HG03521 (cell line): ENCODE results near the gene HBG1.
"Not testable (repeated sequence)": the region's sequence is repeated elsewhere in the genome, so short reads cannot be mapped to it uniquely, and the experiment has no call there.

Experiments used
- ATAC-seq: cut with Tn5 transposase; IDR thresholded peaks from one replicate; pipeline ENCODE4 v1.9.1; 2021; ENCODE audit warnings: mild to moderate bottlenecking, moderate library complexity; ENCODE audit not compliant: unreplicated experiment

The HBG1 gene

GRCh38 chr11:5279471-5280090, 29.9 kb upstream of the HBG1 start:
- ATAC-seq: no peak

- no peak for ATAC-seq
Observed at GRCh38 chr11:5277807-5278382, 28.2 kb upstream of the HBG1 start.

- ATAC-seq: no peak
Observed at GRCh38 chr11:5276697-5277096, 27.0 kb upstream of the HBG1 start.

DNA sequence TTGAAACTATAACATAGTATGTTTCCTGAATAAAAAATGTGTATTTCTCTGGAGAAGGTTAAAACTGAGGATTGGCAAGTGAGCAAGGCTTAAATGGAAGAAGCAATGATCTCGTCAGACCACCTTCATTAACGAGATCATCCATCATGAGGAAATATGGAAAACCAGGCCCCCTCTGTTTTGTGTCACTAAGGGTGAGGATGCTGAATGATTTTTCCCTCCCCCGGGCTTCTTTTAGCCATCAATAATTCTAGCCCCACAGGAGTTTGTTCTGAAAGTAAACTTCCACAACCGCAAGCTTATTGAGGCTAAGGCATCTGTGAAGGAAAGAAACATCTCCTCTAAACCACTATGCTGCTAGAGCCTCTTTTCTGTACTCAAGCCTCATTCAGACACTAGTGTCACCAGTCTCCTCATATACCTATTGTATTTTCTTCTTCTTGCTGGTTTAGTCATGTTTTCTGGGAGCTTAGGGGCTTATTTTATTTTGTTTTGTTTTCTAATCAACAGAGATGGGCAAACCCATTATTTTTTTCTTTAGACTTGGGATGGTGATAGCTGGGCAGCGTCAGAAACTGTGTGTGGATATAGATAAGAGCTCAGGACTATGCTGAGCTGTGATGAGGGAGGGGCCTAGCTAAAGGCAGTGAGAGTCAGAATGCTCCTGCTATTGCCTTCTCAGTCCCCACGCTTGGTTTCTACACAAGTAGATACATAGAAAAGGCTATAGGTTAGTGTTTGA, 25.9 kb upstream of the HBG1 start:
- no peak for ATAC-seq

- no peak for ATAC-seq
Observed at GRCh38 chr11:5274395-5274794, 24.7 kb upstream of the HBG1 start.

DNA sequence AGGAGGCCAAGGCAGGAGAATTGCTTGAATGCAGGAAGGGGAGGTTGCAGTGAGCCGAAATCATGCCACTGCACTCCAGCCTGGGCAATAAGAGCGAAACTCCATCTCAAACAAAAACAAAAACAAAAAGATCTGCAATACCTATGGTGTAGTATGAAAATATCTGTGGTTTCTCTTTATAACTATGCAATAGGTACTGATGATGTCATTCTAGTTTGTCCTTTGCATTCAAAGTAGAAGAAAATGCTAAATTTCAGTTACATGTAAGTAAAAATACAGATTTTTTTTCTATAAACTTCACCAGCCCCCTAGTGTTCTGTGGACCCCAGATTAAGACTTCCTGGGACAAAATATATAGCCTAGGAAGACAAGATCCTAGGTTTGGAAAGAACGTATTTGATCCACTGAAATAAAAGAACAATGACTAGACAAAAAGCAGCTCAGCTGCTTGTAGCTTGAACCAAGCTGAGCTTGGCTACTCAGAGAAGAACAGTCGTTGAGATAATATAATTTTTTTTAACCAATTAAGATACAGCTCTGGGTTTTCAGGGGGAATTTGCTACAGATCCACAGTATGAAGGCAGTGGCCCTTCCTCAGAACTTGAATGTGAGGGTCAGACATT, 22.8 kb upstream of the HBG1 start:
- ATAC-seq: no peak

- ATAC-seq: no peak
Observed at GRCh38 chr11:5269715-5270147, 20.1 kb upstream of the HBG1 start, which contains the start of gene HBE1. HBE1 (minus strand) TSS chr11:5269945; CDS start chr11:5269890, 55 bp downstream.

GRCh38 chr11:5267033-5267563, 17.4 kb upstream of the HBG1 start:
- no peak for ATAC-seq

GRCh38 chr11:5266609-5267008, 17.0 kb upstream of the HBG1 start:
- ATAC-seq: no peak

GRCh38 chr11:5265832-5266231, 16.2 kb upstream of the HBG1 start:
- ATAC-seq: no peak

DNA sequence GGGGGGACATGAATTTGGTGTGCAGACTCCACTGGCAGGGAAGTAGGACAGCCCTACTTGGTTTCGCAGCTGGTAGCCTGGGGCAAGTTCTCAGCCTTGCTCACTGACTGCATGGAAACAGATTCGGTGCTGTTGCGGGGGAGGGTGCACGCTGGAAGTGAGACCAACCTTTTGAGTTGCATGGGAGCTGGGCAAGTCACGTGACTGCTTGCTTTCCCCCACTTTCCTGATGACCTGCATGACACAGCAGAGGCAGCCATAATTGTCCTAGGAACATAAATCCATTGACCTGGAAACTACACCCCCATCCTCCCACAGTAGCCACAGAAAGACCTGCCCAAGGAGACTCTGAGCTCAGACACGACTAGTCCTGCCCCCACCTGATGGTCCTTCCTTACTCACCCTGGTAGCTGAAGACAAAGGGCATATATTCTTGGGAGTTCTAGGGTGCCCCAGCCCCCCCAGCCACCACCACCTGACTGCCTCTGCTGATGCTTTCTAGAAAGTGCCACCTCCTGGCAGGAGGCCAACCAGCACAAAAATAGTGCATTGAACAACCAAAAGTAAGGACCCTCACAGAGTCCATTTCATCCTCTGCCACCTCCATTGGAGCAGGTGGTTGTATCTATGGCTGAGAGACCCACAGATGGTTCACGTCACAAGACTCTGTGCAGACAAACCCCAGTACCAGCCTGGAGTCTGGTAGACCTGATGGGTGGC, 9.0 kb upstream of the HBG1 start:
- no peak for ATAC-seq

GRCh38 chr11:5257296-5257695, 7.6 kb upstream of the HBG1 start:
- ATAC-seq: no peak

DNA sequence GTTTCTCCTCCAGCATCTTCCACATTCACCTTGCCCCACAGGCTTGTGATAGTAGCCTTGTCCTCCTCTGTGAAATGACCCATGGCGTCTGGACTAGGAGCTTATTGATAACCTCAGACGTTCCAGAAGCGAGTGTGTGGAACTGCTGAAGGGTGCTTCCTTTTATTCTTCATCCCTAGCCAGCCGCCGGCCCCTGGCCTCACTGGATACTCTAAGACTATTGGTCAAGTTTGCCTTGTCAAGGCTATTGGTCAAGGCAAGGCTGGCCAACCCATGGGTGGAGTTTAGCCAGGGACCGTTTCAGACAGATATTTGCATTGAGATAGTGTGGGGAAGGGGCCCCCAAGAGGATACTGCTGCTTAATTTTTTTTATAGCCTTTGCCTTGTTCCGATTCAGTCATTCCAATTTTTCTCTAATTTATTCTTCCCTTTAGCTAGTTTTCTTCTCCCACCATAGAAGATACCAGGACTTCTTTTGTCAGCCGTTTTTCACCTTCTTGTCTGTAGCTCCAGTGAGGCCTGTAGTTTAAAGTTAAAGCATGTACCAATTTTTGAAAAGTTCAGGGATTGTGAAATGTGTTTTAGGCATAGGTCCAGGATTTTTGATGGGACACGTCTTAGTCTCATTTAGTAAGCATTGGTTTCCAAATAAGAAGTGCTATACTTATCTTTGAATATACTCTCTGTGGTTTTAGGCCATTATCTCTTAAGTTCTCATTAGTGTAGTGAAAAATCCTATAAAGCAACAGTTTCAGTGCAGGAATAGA, 5.2 kb upstream of the HBG1 start, which contains the start of gene HBG2:
Gene HBG2 (minus strand): TSS at position 136 of the 768 bp plus-strand sequence. CDS start 53 bp downstream, at position 83.
- not testable (repeated sequence) for ATAC-seq

DNA sequence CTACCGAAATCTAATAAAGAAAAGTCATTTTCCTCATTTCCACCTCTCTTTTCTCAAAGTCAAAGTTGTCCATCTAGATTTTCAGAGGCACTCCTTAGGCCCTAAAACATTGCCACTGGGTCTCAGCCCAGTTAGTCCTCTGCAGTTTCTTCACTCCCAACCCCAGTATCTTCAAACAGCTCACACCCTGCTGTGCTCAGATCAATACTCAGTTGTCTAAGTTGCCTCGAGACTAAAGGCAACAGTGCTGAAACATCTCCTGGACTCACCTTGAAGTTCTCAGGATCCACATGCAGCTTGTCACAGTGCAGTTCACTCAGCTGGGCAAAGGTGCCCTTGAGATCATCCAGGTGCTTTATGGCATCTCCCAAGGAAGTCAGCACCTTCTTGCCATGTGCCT, 4.4 kb upstream of the HBG1 start:
- not testable (repeated sequence) for ATAC-seq

DNA sequence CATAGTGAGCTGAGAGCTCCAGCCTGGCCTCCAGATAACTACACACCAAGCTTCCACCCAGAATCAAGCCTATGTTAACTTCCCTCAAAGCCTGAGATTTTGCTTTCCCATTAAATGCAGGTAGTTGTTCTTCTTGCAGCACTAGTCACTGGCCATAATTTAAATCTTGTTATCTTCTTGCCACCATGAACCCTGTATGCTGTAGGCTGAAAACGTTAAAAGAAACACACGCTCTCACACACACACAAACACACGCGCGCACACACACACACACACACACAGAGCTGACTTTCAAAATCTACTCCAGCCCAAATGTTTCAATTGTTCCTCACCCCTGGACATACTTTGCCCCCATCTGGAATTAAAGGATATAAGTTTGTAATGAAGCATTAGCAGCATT, 3.8 kb upstream of the HBG1 start:
- ATAC-seq: not testable (repeated sequence)

DNA sequence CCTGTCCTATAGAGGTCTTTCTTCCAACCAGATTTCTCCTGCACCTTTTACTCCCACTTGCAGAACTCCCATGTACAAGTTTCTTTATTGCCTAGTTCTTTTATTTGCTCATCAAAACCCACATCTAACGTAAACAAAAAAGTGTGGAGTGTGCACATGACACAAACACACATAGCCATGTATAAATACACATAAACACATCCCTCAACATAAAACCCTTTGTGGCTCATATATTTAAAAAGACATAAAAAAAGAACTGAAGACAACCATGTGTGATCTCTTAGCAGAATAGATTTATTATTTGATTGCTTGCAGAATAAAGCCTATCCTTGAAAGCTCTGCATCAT, 3.2 kb upstream of the HBG1 start:
- ATAC-seq: no peak

DNA sequence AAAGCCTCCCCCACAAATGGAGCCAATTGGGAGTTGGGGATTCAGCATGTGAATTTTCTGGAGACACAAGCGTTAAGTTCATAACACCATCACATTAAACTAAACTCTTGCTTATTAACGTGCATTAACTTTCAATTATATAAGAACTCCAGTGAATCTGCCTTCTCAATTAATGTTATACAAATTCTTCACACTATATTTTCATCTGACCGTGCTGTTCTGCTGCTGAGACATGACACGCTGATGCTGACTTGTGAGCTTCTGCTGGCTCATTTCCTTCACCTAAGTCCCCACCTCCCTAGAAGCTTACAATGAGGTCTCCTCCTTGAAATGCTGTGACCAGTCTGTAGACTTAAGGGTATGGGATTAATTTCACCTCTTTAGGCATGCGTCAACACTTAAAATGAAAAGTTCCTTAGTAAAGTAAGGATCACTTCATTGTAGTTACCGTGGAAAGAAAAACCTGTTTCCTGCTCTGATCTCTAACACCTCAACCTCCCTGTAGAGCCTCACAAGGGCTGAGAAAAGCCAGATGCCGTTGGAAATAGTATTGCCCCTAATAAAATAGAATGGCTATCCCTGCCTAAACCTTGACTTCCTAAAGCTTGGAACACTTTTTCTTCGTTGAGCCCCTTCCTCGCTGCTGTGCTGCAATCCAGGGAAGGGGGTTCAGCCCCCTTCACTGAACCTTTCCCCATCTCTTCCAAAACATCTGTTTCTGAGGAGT, 2.7 kb upstream of the HBG1 start:
- ATAC-seq: no peak

- no peak for ATAC-seq
Observed at GRCh38 chr11:5251746-5252145, 2.1 kb upstream of the HBG1 start.

GRCh38 chr11:5250543-5251204, 1.0 kb upstream of the HBG1 start:
- no peak for ATAC-seq
